Measurements from ENCODE around the gene LBHD1.
"Not testable (repeated sequence)": the region's sequence is repeated elsewhere in the genome, so short reads cannot be mapped to it uniquely, and the experiment has no call there.

LBHD1 gene

GRCh38 chr11:62677714-62678113, 5.6 kb upstream of the LBHD1 start:
- no peak for DNase-seq (ENCODE audit: extremely low spot score)
- TF ChIP-seq BHLHE40 (IDR thresholded peaks at IDR 0.05; ENCODE audit: borderline replicate concordance) = no peak
- TF ChIP-seq ARNT (IDR thresholded peaks at IDR 0.05) = no peak
- TF ChIP-seq NFRKB (IDR thresholded peaks at IDR 0.05) = no peak
- no peak for TF ChIP-seq FOXA1 (IDR thresholded peaks at IDR 0.05)
- TF ChIP-seq FOXK2 (IDR thresholded peaks at IDR 0.05) = no peak
- no peak for TF ChIP-seq HDGF (IDR thresholded peaks at IDR 0.05; ENCODE audit: borderline replicate concordance)
- no peak for TF ChIP-seq ELF4 (IDR thresholded peaks at IDR 0.05)
- TF ChIP-seq PKNOX1 (IDR thresholded peaks at IDR 0.05) = no peak
- TF ChIP-seq TARDBP (IDR thresholded peaks at IDR 0.05) = no peak
- TF ChIP-seq CTBP1 (IDR thresholded peaks at IDR 0.05; ENCODE audit: borderline replicate concordance) = no peak
- no peak for TF ChIP-seq LEF1 (IDR thresholded peaks at IDR 0.05; ENCODE audit: borderline replicate concordance)
- no peak for TF ChIP-seq ZNF384 (IDR thresholded peaks at IDR 0.05)
- ChIA-PET CTCF (no interaction called here), POLR2A (interaction anchor here (1.2 to 6.0 kb wide), 5 partner anchors 13 to 164 kb away, joined by 4 to 34 read pairs (median 5); partner anchors contain the start of genes C11orf98, CSKMT, HNRNPUL2 and TUT1)

GRCh38 chr11:62677156-62677555, 5.1 kb upstream of the LBHD1 start:
- POLR2A ChIA-PET = interaction anchor here (0.6 to 6.0 kb wide), 9 partner anchors 12 to 1387 kb away, joined by 3 to 34 read pairs (median 4); partner anchors contain the start of genes C11orf98, CSKMT, HNRNPUL2 and INTS5
- CTCF ChIA-PET = interaction anchor here (0.8 kb wide), 1 partner anchor 163 kb away, joined by 3 read pairs; no protein-coding TSS in a partner anchor
- no peak for DNase-seq (ENCODE audit: extremely low spot score)
- TF ChIP-seq TARDBP (IDR thresholded peaks at IDR 0.05) (no peak), SUZ12 (IDR thresholded peaks at IDR 0.05) (no peak), NFRKB (IDR thresholded peaks at IDR 0.05) (no peak), LEF1 (IDR thresholded peaks at IDR 0.05; ENCODE audit: borderline replicate concordance) (no peak), FOXA1 (IDR thresholded peaks at IDR 0.05) (no peak), L3MBTL2 (conservative IDR thresholded peaks at IDR 0.05) (no peak), ELF4 (IDR thresholded peaks at IDR 0.05) (no peak), FOXK2 (IDR thresholded peaks at IDR 0.05) (no peak), ZNF384 (IDR thresholded peaks at IDR 0.05) (no peak), SP1 (IDR thresholded peaks at IDR 0.05) (no peak), HDGF (IDR thresholded peaks at IDR 0.05; ENCODE audit: borderline replicate concordance) (no peak), CTBP1 (IDR thresholded peaks at IDR 0.05; ENCODE audit: borderline replicate concordance) (no peak), BHLHE40 (IDR thresholded peaks at IDR 0.05; ENCODE audit: borderline replicate concordance) (no peak), ARNT (IDR thresholded peaks at IDR 0.05) (no peak)

GRCh38 chr11:62676698-62677097, 4.6 kb upstream of the LBHD1 start:
- TF ChIP-seq BHLHE40 (IDR thresholded peaks at IDR 0.05; ENCODE audit: borderline replicate concordance) (no peak), SP1 (IDR thresholded peaks at IDR 0.05) (no peak), CTBP1 (IDR thresholded peaks at IDR 0.05; ENCODE audit: borderline replicate concordance) (no peak), TARDBP (IDR thresholded peaks at IDR 0.05) (no peak)
- no peak for DNase-seq (ENCODE audit: extremely low spot score)

GRCh38 chr11:62675415-62675814, 3.3 kb upstream of the LBHD1 start:
- POLR2A ChIA-PET = interaction anchor here (6.0 kb wide), 1 partner anchor 10 kb away, joined by 34 read pairs; the partner anchor contains the start of genes C11orf98 and CSKMT
- not testable (repeated sequence) for DNase-seq (ENCODE audit: extremely low spot score)
- CTCF ChIA-PET = interaction anchor here (0.9 kb wide), 1 partner anchor 84 kb away, joined by 3 read pairs; the partner anchor contains the start of gene TUT1

More at GRCh38 chr11:62676698-62677097, 4.6 kb upstream of the LBHD1 start:
- POLR2A ChIA-PET = interaction anchor here (0.6 to 6.0 kb wide), 8 partner anchors 12 to 1387 kb away, joined by 3 to 34 read pairs (median 4); partner anchors contain the start of genes C11orf98, CSKMT, HNRNPUL2 and INTS5
- CTCF ChIA-PET = interaction anchor here (0.7 to 0.8 kb wide), 2 partner anchors 111 to 164 kb away, joined by 3 read pairs; partner anchors contain the start of gene TMEM179B

- ChIA-PET CTCF (interaction anchor here (0.6 kb wide), 1 partner anchor 62 kb away, joined by 7 read pairs; no protein-coding TSS in a partner anchor), POLR2A (interaction anchor here (1.8 to 7.2 kb wide), 7 partner anchors 8 to 168 kb away, joined by 7 to 61 read pairs (median 23); partner anchors contain the start of genes C11orf98, CSKMT, GANAB and INTS5)
- DNase-seq (ENCODE audit: extremely low spot score) = no peak
- TF ChIP-seq ZNF384 (IDR thresholded peaks at IDR 0.05) (0 out of 2 replicates have a peak, but pooled peaks have one; percentile 4), FOXK2 (IDR thresholded peaks at IDR 0.05) (no peak)
Observed at GRCh38 chr11:62673196-62673525, 1.1 kb upstream of the LBHD1 start.

GRCh38 chr11:62671236-62671607, 845 bp downstream of the LBHD1 start:
- POLR2A ChIA-PET = interaction anchor here (0.7 to 7.2 kb wide), 41 partner anchors 8 to 275 kb away, joined by 3 to 61 read pairs (median 6); partner anchors contain the start of genes B3GAT3, BSCL2, EEF1G and GANAB
- CTCF ChIA-PET = interaction anchor here (1.0 to 2.1 kb wide), 2 partner anchors 10 to 77 kb away, joined by 5 to 13 read pairs; no protein-coding TSS in a partner anchor
- DNase-seq (ENCODE audit: extremely low spot score) = no peak
- TF ChIP-seq SP1 (IDR thresholded peaks at IDR 0.05) (no peak), TARDBP (IDR thresholded peaks at IDR 0.05) (no peak), ELF4 (IDR thresholded peaks at IDR 0.05) (no peak), NFRKB (IDR thresholded peaks at IDR 0.05) (no peak), BHLHE40 (IDR thresholded peaks at IDR 0.05; ENCODE audit: borderline replicate concordance) (no peak), HDGF (IDR thresholded peaks at IDR 0.05; ENCODE audit: borderline replicate concordance) (no peak), PKNOX1 (IDR thresholded peaks at IDR 0.05) (no peak), LEF1 (IDR thresholded peaks at IDR 0.05; ENCODE audit: borderline replicate concordance) (no peak), CTBP1 (IDR thresholded peaks at IDR 0.05; ENCODE audit: borderline replicate concordance) (no peak), L3MBTL2 (conservative IDR thresholded peaks at IDR 0.05) (no peak; the same call in 1 of the 2 replicates), SUZ12 (IDR thresholded peaks at IDR 0.05) (no peak), ZNF384 (IDR thresholded peaks at IDR 0.05) (no peak), FOXA1 (IDR thresholded peaks at IDR 0.05) (no peak), FOXM1 (IDR thresholded peaks at IDR 0.05; ENCODE audit: borderline replicate concordance) (no peak), ARNT (IDR thresholded peaks at IDR 0.05) (no peak), FOXK2 (IDR thresholded peaks at IDR 0.05) (no peak)

Measured in HEK293T (cell line).